Measurements from ENCODE around the gene CASK. TPM values are rescaled to one million over a fixed set of nuclear protein-coding genes. Genes with fewer than 3 reads are reported as not detected.

The CASK gene
- total and polyA plus RNA-seq, 4 donors = 10.6 to 51.1 (median 26.0) TPM

- intact Hi-C loops (cut with DNase I) = loop anchor here in 1 of 2 donors (5.0 kb wide), 1 partner anchor 1761 kb away; no protein-coding TSS in a partner anchor
- no peaks in the 10 kb centered on the region for H3K9me3 ChIP-seq (ENCODE audit: control insufficient read depth, low read length)
- H3K27me3 ChIP-seq (ENCODE audit: control insufficient read depth in 1 of 2, insufficient read depth in 2 of 2, low read length in 1 of 2) = no peaks in the 10 kb centered on the region
- no peaks in the 10 kb centered on the region for H3K4me1 ChIP-seq (ENCODE audit: control insufficient read depth in 1 of 2, insufficient read depth in 2 of 2, low read length in 2 of 2)
- ATAC-seq (ENCODE audit: low FRiP score) = no peak
- no peak overlapping the region for H3K27ac ChIP-seq (ENCODE audit: low read depth in 1 of 2, low read length in 2 of 2)
- DNase-seq = no peak
- H3K4me3 ChIP-seq (ENCODE audit: low read length in 2 of 2) = no peak overlapping the region
- no peaks in the 10 kb centered on the region for H3K36me3 ChIP-seq (ENCODE audit: control insufficient read depth in 1 of 2, insufficient read depth in 2 of 2, low read length in 1 of 2)
- WGBS, 2 donors = 85 to 94% methylated on average over 1 of the region's 1 CpG
Measured at GRCh38 chrX:41796577-41796976, 126.8 kb downstream of the CASK start.

DNA sequence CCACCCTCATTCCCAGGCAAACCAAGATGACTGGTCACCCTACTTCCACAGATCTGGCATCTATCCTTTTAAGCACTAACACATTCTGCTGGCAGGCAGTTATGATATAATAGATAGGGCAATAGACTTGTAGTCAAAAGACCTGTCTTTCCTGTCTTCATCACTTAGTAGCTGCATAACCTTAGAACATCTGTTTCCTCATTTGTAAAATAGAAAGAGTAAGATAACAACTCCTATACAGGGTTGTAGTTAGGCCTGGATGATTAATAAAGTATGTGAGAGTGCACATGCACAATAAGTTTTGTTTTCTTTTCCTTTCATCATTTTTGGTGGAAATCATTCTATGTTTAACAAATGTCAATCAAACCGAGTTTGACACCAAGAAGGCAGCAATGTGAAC lies 127.3 kb downstream of the CASK start:
- no peak overlapping the region for H3K4me3 ChIP-seq (ENCODE audit: low read length in 2 of 2)
- WGBS, 2 donors = 48 to 83% methylated on average over 1 of the region's 1 CpG
- ATAC-seq (ENCODE audit: low FRiP score) = no peak
- H3K27me3 ChIP-seq (ENCODE audit: control insufficient read depth in 1 of 2, insufficient read depth in 2 of 2, low read length in 1 of 2) = no peaks in the 10 kb centered on the region
- no peak overlapping the region for H3K27ac ChIP-seq (ENCODE audit: low read depth in 1 of 2, low read length in 2 of 2)
- DNase-seq = no peak
- H3K4me1 ChIP-seq (ENCODE audit: control insufficient read depth in 1 of 2, insufficient read depth in 2 of 2, low read length in 2 of 2) = no peaks in the 10 kb centered on the region
- no peaks in the 10 kb centered on the region for H3K36me3 ChIP-seq (ENCODE audit: control insufficient read depth in 1 of 2, insufficient read depth in 2 of 2, low read length in 1 of 2)
- H3K9me3 ChIP-seq (ENCODE audit: control insufficient read depth, low read length) = no peaks in the 10 kb centered on the region
- intact Hi-C loops (cut with DNase I) = loop anchor here in 1 of 2 donors (5.0 kb wide), 1 partner anchor 1761 kb away; no protein-coding TSS in a partner anchor

DNA sequence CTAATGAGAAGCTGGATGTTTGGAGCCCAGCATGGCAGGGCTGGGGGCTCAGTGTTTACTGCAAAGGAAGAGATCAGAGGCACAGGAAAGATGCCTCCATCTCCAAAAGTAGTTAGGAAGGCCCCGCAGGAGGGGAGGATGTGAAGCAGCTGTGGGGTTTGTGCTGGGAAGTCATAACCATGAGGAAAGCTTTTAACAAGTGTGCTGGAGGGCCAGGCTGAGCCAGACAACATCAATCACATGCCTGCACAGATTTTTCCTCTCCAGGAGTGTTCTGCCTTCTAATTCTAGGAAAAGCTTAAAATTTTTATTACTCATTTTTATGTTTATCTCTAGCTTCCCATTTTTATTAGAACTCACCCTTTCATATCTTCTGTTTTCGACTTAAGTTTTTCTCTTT lies 134.0 kb downstream of the CASK start:
- ATAC-seq (ENCODE audit: low FRiP score) = no peak
- intact Hi-C loops (cut with DNase I) = no loop called here
- no peak overlapping the region for H3K27ac ChIP-seq (ENCODE audit: low read depth in 1 of 2, low read length in 2 of 2)
- no peaks in the 10 kb centered on the region for H3K27me3 ChIP-seq (ENCODE audit: control insufficient read depth in 1 of 2, insufficient read depth in 2 of 2, low read length in 1 of 2)
- 38 to 48% methylated on average over 2 of the region's 2 CpGs for WGBS, 2 donors
- no peak overlapping the region for H3K4me3 ChIP-seq (ENCODE audit: low read length in 2 of 2)
- H3K4me1 ChIP-seq (ENCODE audit: control insufficient read depth in 1 of 2, insufficient read depth in 2 of 2, low read length in 2 of 2) = no peaks in the 10 kb centered on the region
- peaks cover 0 to 2% of the 10 kb centered on the region in 2 donors for H3K36me3 ChIP-seq (ENCODE audit: control insufficient read depth in 1 of 2, insufficient read depth in 2 of 2, low read length in 1 of 2)
- no peak for DNase-seq
- H3K9me3 ChIP-seq (ENCODE audit: control insufficient read depth, low read length) = no peaks in the 10 kb centered on the region

- no peaks in the 10 kb centered on the region for H3K9me3 ChIP-seq (ENCODE audit: control insufficient read depth, low read length)
- H3K27ac ChIP-seq (ENCODE audit: low read depth in 1 of 2, low read length in 2 of 2) = no peak overlapping the region
- H3K27me3 ChIP-seq (ENCODE audit: control insufficient read depth in 1 of 2, insufficient read depth in 2 of 2, low read length in 1 of 2) = no peaks in the 10 kb centered on the region
- DNase-seq (no peak), ATAC-seq (ENCODE audit: low FRiP score) (no peak)
- no peak overlapping the region for H3K4me3 ChIP-seq (ENCODE audit: low read length in 2 of 2)
- H3K36me3 ChIP-seq (ENCODE audit: control insufficient read depth in 1 of 2, insufficient read depth in 2 of 2, low read length in 1 of 2) = peaks cover 0 to 2% of the 10 kb centered on the region in 2 donors
- intact Hi-C loops (cut with DNase I) = no loop called here
- 32 to 46% methylated on average over 2 of the region's 2 CpGs for WGBS, 2 donors
- no peaks in the 10 kb centered on the region for H3K4me1 ChIP-seq (ENCODE audit: control insufficient read depth in 1 of 2, insufficient read depth in 2 of 2, low read length in 2 of 2)
Measured at GRCh38 chrX:41785685-41786084, 137.7 kb downstream of the CASK start.

DNA sequence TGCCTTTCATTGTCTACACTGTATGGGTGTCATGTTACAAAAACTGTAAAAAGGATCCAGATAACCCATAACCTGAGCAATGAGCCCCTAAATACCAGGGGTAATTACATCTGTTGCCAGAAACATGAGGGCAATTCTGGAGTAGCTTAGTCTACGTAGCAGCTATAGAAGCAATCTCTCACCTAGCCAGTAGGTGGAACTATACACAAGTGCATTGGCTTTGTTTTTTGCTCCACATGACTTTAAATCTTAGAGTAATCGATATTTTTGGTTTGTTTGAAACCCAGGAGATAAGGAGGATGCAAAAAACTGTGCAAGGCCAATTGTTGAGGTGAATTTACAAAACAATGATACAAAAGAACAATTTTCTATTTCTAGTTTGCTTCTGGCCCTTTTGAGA lies 141.9 kb downstream of the CASK start:
- no peak overlapping the region for H3K27ac ChIP-seq (ENCODE audit: low read depth in 1 of 2, low read length in 2 of 2)
- H3K4me3 ChIP-seq (ENCODE audit: low read length in 2 of 2) = no peak overlapping the region
- no peaks in the 10 kb centered on the region for H3K4me1 ChIP-seq (ENCODE audit: control insufficient read depth in 1 of 2, insufficient read depth in 2 of 2, low read length in 2 of 2)
- no peaks in the 10 kb centered on the region for H3K27me3 ChIP-seq (ENCODE audit: control insufficient read depth in 1 of 2, insufficient read depth in 2 of 2, low read length in 1 of 2)
- H3K9me3 ChIP-seq (ENCODE audit: control insufficient read depth, low read length) = no peaks in the 10 kb centered on the region
- intact Hi-C loops (cut with DNase I) = loop anchor here in 1 of 2 donors (5.0 kb wide), 1 partner anchor 1776 kb away; no protein-coding TSS in a partner anchor
- ATAC-seq (ENCODE audit: low FRiP score) (no peak), DNase-seq (no peak)
- peaks cover 0 to 2% of the 10 kb centered on the region in 2 donors for H3K36me3 ChIP-seq (ENCODE audit: control insufficient read depth in 1 of 2, insufficient read depth in 2 of 2, low read length in 1 of 2)
- WGBS, 2 donors = 3 to 4% methylated on average over 2 of the region's 2 CpGs

- 90 to 96% methylated on average over 3 of the region's 3 CpGs for WGBS, 2 donors
Measured at GRCh38 chrX:41779941-41780340, 143.4 kb downstream of the CASK start.

GRCh38 chrX:41779030-41779564 lies 144.3 kb downstream of the CASK start:
- intact Hi-C loops (cut with DNase I) = no loop called here
- no peaks in the 10 kb centered on the region for H3K27me3 ChIP-seq (ENCODE audit: control insufficient read depth in 1 of 2, insufficient read depth in 2 of 2, low read length in 1 of 2)
- ATAC-seq (ENCODE audit: low FRiP score) = no peak

More at GRCh38 chrX:41779941-41780340, 143.4 kb downstream of the CASK start:
- DNase-seq (no peak), ATAC-seq (ENCODE audit: low FRiP score) (no peak)
- H3K27ac ChIP-seq (ENCODE audit: low read depth in 1 of 2, low read length in 2 of 2) = no peak overlapping the region
- no peak overlapping the region for H3K4me3 ChIP-seq (ENCODE audit: low read length in 2 of 2)
- intact Hi-C loops (cut with DNase I) = loop anchor here in 1 of 2 donors (5.0 kb wide), 1 partner anchor 1777 kb away; no protein-coding TSS in a partner anchor
- H3K4me1 ChIP-seq (ENCODE audit: control insufficient read depth in 1 of 2, insufficient read depth in 2 of 2, low read length in 2 of 2) = no peaks in the 10 kb centered on the region
- no peaks in the 10 kb centered on the region for H3K27me3 ChIP-seq (ENCODE audit: control insufficient read depth in 1 of 2, insufficient read depth in 2 of 2, low read length in 1 of 2)
- H3K36me3 ChIP-seq (ENCODE audit: control insufficient read depth in 1 of 2, insufficient read depth in 2 of 2, low read length in 1 of 2) = no peaks in the 10 kb centered on the region
- H3K9me3 ChIP-seq (ENCODE audit: control insufficient read depth, low read length) = no peaks in the 10 kb centered on the region

DNA sequence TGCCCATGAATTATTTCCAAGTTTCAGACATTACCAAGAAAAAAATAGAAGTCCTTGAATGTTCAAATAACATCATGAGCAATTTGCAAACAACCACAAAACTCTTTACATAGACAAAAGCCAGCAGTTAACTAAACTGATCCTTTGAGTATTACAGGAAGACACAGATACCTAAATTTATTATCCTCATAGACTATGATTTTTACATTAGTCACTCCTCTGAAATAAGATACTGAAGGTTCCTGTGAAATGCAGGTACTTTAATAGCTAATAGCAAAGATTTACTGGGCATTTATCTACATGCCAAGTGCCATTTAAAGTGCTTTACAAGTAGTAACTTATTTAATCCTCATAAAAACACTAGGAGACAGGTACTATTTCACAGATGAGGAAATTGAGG lies 161.7 kb downstream of the CASK start:
- ATAC-seq (ENCODE audit: low FRiP score) (no peak), DNase-seq (no peak)
- Histone ChIP-seq H3K27me3 (ENCODE audit: control insufficient read depth in 1 of 2, insufficient read depth in 2 of 2, low read length in 1 of 2) (no peaks in the 10 kb centered on the region), H3K9me3 (ENCODE audit: control insufficient read depth, low read length) (no peaks in the 10 kb centered on the region), H3K36me3 (ENCODE audit: control insufficient read depth in 1 of 2, insufficient read depth in 2 of 2, low read length in 1 of 2) (no peaks in the 10 kb centered on the region), H3K4me1 (ENCODE audit: control insufficient read depth in 1 of 2, insufficient read depth in 2 of 2, low read length in 2 of 2) (no peaks in the 10 kb centered on the region), H3K27ac (ENCODE audit: low read depth in 1 of 2, low read length in 2 of 2) (no peak overlapping the region), H3K4me3 (ENCODE audit: low read length in 2 of 2) (no peak overlapping the region)
- intact Hi-C loops (cut with DNase I) = loop anchor here in 1 of 2 donors (5.0 kb wide), 1 partner anchor 204 kb away; no protein-coding TSS in a partner anchor

More at GRCh38 chrX:41779030-41779564, 144.3 kb downstream of the CASK start:
- DNase-seq = no peak
- no peak overlapping the region for H3K4me3 ChIP-seq (ENCODE audit: low read length in 2 of 2)
- H3K9me3 ChIP-seq (ENCODE audit: control insufficient read depth, low read length) = no peaks in the 10 kb centered on the region
- H3K27ac ChIP-seq (ENCODE audit: low read depth in 1 of 2, low read length in 2 of 2) = no peak overlapping the region
- WGBS, 2 donors = 3 to 20% methylated on average over 1 of the region's 1 CpG
- no peaks in the 10 kb centered on the region for H3K4me1 ChIP-seq (ENCODE audit: control insufficient read depth in 1 of 2, insufficient read depth in 2 of 2, low read length in 2 of 2)
- H3K36me3 ChIP-seq (ENCODE audit: control insufficient read depth in 1 of 2, insufficient read depth in 2 of 2, low read length in 1 of 2) = no peaks in the 10 kb centered on the region

DNA sequence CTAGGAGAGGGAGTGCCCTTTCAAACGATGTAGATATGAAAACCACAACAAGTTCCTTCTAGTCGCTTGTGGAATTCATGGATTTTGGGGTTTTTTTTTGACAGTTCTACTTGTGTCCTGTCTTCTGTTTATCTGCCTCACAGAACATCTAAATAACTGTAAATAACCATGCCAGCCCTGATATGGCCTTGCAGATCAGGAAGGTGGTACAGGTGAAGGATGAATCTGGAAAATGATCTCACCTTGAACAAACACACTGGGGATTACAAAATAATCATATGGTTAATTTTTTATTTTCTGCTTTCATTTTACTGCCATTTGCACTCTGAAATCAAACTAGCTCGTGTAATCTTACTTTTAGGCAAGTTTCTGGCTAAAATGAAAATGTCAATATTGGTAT lies 162.2 kb downstream of the CASK start:
- no peaks in the 10 kb centered on the region for H3K9me3 ChIP-seq (ENCODE audit: control insufficient read depth, low read length)
- ATAC-seq (ENCODE audit: low FRiP score) (no peak), DNase-seq (no peak)
- H3K27me3 ChIP-seq (ENCODE audit: control insufficient read depth in 1 of 2, insufficient read depth in 2 of 2, low read length in 1 of 2) = no peaks in the 10 kb centered on the region
- H3K36me3 ChIP-seq (ENCODE audit: control insufficient read depth in 1 of 2, insufficient read depth in 2 of 2, low read length in 1 of 2) = no peaks in the 10 kb centered on the region
- no peak overlapping the region for H3K27ac ChIP-seq (ENCODE audit: low read depth in 1 of 2, low read length in 2 of 2)
- H3K4me1 ChIP-seq (ENCODE audit: control insufficient read depth in 1 of 2, insufficient read depth in 2 of 2, low read length in 2 of 2) = no peaks in the 10 kb centered on the region
- intact Hi-C loops (cut with DNase I) = loop anchor here in 1 of 2 donors (5.0 kb wide), 1 partner anchor 204 kb away; no protein-coding TSS in a partner anchor
- H3K4me3 ChIP-seq (ENCODE audit: low read length in 2 of 2) = no peak overlapping the region
- 43 to 61% methylated on average over 3 of the region's 3 CpGs for whole genome bisulfite sequencing, 2 donors

Measured in aorta (tissue), 5 donors.